ENCODE measurements around the gene SRD5A2.
A peak's percentile ranks its signal among the peaks of the same experiment; 100 is the strongest.
"Not testable (repeated sequence)": the region's sequence is repeated elsewhere in the genome, so short reads cannot be mapped to it uniquely, and the experiment has no call there.

Gene SRD5A2

GRCh38 chr2:31533036-31533435 lies 47.7 kb downstream of the SRD5A2 start:
- DNase-seq (ENCODE audit: low read depth) = no peak

GRCh38 chr2:31531101-31531500 lies 49.6 kb downstream of the SRD5A2 start:
- no peak for DNase-seq (ENCODE audit: low read depth)

- no peak for DNase-seq (ENCODE audit: low read depth)
These were observed 51.5 kb downstream of the SRD5A2 start for GRCh38 chr2:31529256-31529655.

GRCh38 chr2:31528823-31529222 lies 51.9 kb downstream of the SRD5A2 start:
- DNase-seq (ENCODE audit: low read depth) = no peak

GRCh38 chr2:31526946-31527732 lies 53.6 kb downstream of the SRD5A2 start:
- DNase-seq (ENCODE audit: low read depth) = no peak

- no peak for DNase-seq (ENCODE audit: low read depth)
These were observed 54.9 kb downstream of the SRD5A2 start for GRCh38 chr2:31525876-31526275.

- DNase-seq (ENCODE audit: low read depth) = no peak
These were observed 56.1 kb downstream of the SRD5A2 start for GRCh38 chr2:31524592-31524991.

GRCh38 chr2:31523871-31524492 lies 56.8 kb downstream of the SRD5A2 start:
- DNase-seq (ENCODE audit: low read depth) = peak; percentile 7

- no peak for DNase-seq (ENCODE audit: low read depth)
These were observed 58.0 kb downstream of the SRD5A2 start for GRCh38 chr2:31522786-31523185.

GRCh38 chr2:31517442-31518203 lies 63.1 kb downstream of the SRD5A2 start:
- DNase-seq (ENCODE audit: low read depth) = no peak

- no peak for DNase-seq (ENCODE audit: low read depth)
These were observed 65.2 kb downstream of the SRD5A2 start for GRCh38 chr2:31515586-31515985.

- no peak for DNase-seq (ENCODE audit: low read depth)
These were observed 67.2 kb downstream of the SRD5A2 start for GRCh38 chr2:31513553-31513952.

GRCh38 chr2:31511376-31511775 lies 69.4 kb downstream of the SRD5A2 start:
- DNase-seq (ENCODE audit: low read depth) = no peak

GRCh38 chr2:31505111-31505510 lies 75.6 kb downstream of the SRD5A2 start:
- DNase-seq (ENCODE audit: low read depth) = no peak

- no peak for DNase-seq (ENCODE audit: low read depth)
These were observed 76.4 kb downstream of the SRD5A2 start for GRCh38 chr2:31504311-31504710.

GRCh38 chr2:31496451-31496874 lies 84.3 kb downstream of the SRD5A2 start:
- DNase-seq (ENCODE audit: low read depth) = not testable (repeated sequence)

GRCh38 chr2:31489339-31489738 lies 91.4 kb downstream of the SRD5A2 start:
- DNase-seq (ENCODE audit: low read depth) = not testable (repeated sequence)

GRCh38 chr2:31483246-31483645 lies 97.5 kb downstream of the SRD5A2 start:
- no peak for DNase-seq (ENCODE audit: low read depth)

GRCh38 chr2:31476511-31477180 lies 104.1 kb downstream of the SRD5A2 start:
- DNase-seq (ENCODE audit: low read depth) = no peak

GRCh38 chr2:31475692-31476091 lies 105.0 kb downstream of the SRD5A2 start:
- DNase-seq (ENCODE audit: low read depth) = no peak

- DNase-seq (ENCODE audit: low read depth) = no peak
These were observed 106.4 kb downstream of the SRD5A2 start for GRCh38 chr2:31474296-31474695.

Measured in T-helper 22 cell (primary cell).